Transverse colon (tissue), 4 donors: ENCODE measurements around the gene MAML1. TPM values are rescaled to one million over a fixed set of nuclear protein-coding genes. Genes with fewer than 3 reads are reported as not detected.

Experiments used
- DNase-seq: peaks from one replicate; pipeline ENCODE4 v3.0.0-alpha.2; 2019
- H3K27ac ChIP-seq, 4 donors: fragments of 200-600 bp; sonication (generic); 2 replicates each; pipeline ENCODE4 v1.5.1; 2016 to 2018; ENCODE audit warnings: inconsistent platforms in 4 of 4
- H3K27me3 ChIP-seq: fragments of 200-600 bp; sonication (generic); 2 replicates; pipeline ENCODE4 v1.5.1; 2017; ENCODE audit warnings: inconsistent platforms
- H3K36me3 ChIP-seq, 4 donors: fragments of 200-600 bp; sonication (generic); 2 replicates each; pipeline ENCODE4 v1.5.1; 2017 to 2019; ENCODE audit warnings: inconsistent platforms in 4 of 4
- H3K4me1 ChIP-seq, 4 donors: fragments of 200-600 bp; sonication (generic); 2 replicates each; pipeline ENCODE4 v1.5.1; 2017 to 2020; ENCODE audit warnings: inconsistent platforms in 4 of 4
- H3K4me3 ChIP-seq, 4 donors: fragments of 200-600 bp; sonication (generic); 1 replicate in 1 of 4; 2 replicates in 3 of 4; pipeline versions ENCODE4 v1.5.1 to v1.6.1; 2017 to 2019; ENCODE audit warnings: inconsistent platforms in 4 of 4
- H3K9me3 ChIP-seq, 2 donors: fragments of 200-600 bp; sonication (generic); 2 replicates each; pipeline ENCODE4 v1.5.1; 2017 to 2019; ENCODE audit warnings: inconsistent platforms in 2 of 2
- CTCF ChIP-seq, 5 experiments: fragments of 200-600 bp in 3 of 5; fragments of 450-650 bp in 2 of 5; sonication (generic) in 3 of 5; IDR thresholded peaks; 1 replicate in 2 of 5; 2 replicates in 3 of 5; pipeline ENCODE4 v1.5.1; 2016 to 2017; ENCODE audit warnings: antibody characterized with exemption in 5 of 5, inconsistent platforms in 3 of 5, mild to moderate bottlenecking in 2 of 5, moderate library complexity in 1 of 5
- EP300 ChIP-seq: sonication (generic); formaldehyde crosslinking; IDR thresholded peaks from one replicate; pipeline ENCODE4 v1.6.1; 2017; ENCODE audit warnings: antibody characterized with exemption, low read depth
- POLR2A ChIP-seq: fragments of 450-650 bp; IDR thresholded peaks from one replicate; pipeline ENCODE4 v1.6.1; 2016; ENCODE audit warnings: antibody characterized with exemption, mild to moderate bottlenecking, moderate library complexity
- POLR2AphosphoS5 ChIP-seq, 3 donors: sonication (generic); formaldehyde crosslinking; IDR thresholded peaks; one replicate each; pipeline ENCODE4 v1.6.1; 2016; ENCODE audit warnings: antibody characterized with exemption in 3 of 3
- WGBS, 2 donors: methylation state at CpG; one replicate each; pipeline ENCODE4 v1.1.5; 2018; ENCODE audit warnings: low coverage in 1 of 2; 5-methylcytosine and 5-hydroxymethylcytosine counted together
- in situ Hi-C, 4 donors: fragments of 200-750 bp; cut with MboI; loops; one replicate each; pipeline versions ENCODE4 v1.15.0 to v1.15.1; 2017; ENCODE audit warnings: low sequenced_read_pairs in 3 of 4, low pct_ligation_motif_present in 1 of 4, low pct_unique_long_range_greater_than_20kb in 1 of 4
- intact Hi-C: fragments of 100-400 bp; cut with DNase I; formaldehyde crosslinking; loops from one replicate; pipeline ENCODE4 v1.15.1; 2023; ENCODE audit warnings: low total_unique reads
- total RNA-seq, 4 donors: library from RNA; depleted of rRNA; stranded (reverse); fragments of >200 nt; gene quantifications; one replicate each; pipeline ENCODE4 v1.1.0, GENCODE V29; 2016

MAML1 gene
- total RNA-seq, 4 donors from 2014 or later: 22.8 to 28.7 (median 27.3) TPM

GRCh38 chr5:179795049-179795862, 62.6 kb downstream of the MAML1 start:
- in situ Hi-C loops (no loop called here), intact Hi-C loops (no loop called here)
- TF ChIP-seq EP300 (no peak), POLR2AphosphoS5 (IDR thresholded peaks at IDR 0.05) (peak in 1 of 3 donors; percentile 45), POLR2A (peak; percentile 26)
- peaks cover 19 to 46% (median 29%) of the 10 kb centered on the region in 4 donors for H3K4me1 ChIP-seq
- H3K36me3 ChIP-seq: peaks cover 0 to 26% (median 17%) of the 10 kb centered on the region in 4 donors
- peak overlapping the region; percentile 15 to 72 (median 42) for H3K4me3 ChIP-seq
- WGBS, 2 donors: 12 to 20% methylated on average over 1 to 31 of the region's 53 CpGs
- H3K27ac ChIP-seq: peak overlapping the region; percentile 88 to 92 (median 90)
- no peaks in the 10 kb centered on the region for H3K27me3 ChIP-seq
- DNase-seq: no peak
- H3K9me3 ChIP-seq: no peaks in the 10 kb centered on the region

- intact Hi-C loops: no loop called here
- H3K4me1 ChIP-seq: peaks cover 19 to 46% (median 29%) of the 10 kb centered on the region in 4 donors
- H3K9me3 ChIP-seq: no peaks in the 10 kb centered on the region
- in situ Hi-C loops: no loop called here
- peaks cover 0 to 35% (median 21%) of the 10 kb centered on the region in 4 donors for H3K36me3 ChIP-seq
- peak overlapping the region; percentile 88 to 92 (median 90) for H3K27ac ChIP-seq
- H3K4me3 ChIP-seq: peak overlapping the region; percentile 34 to 72 (median 44)
- 8% methylated on average over 29 of the region's 113 CpGs; no CpG with 5 or more reads in 1 of the 2 donors for WGBS, 2 donors
- TF ChIP-seq CTCF (IDR thresholded peaks at IDR 0.05) (peak; percentile 31 to 86 (median 70)), POLR2AphosphoS5 (IDR thresholded peaks at IDR 0.05) (peak in 2 of 3 donors; percentile 50 to 66), POLR2A (peak; percentile 66), EP300 (no peak)
- H3K27me3 ChIP-seq: no peaks in the 10 kb centered on the region
- peak; percentile 88 for DNase-seq
Observed at GRCh38 chr5:179795863-179796833, 63.5 kb downstream of the MAML1 start.

DNA sequence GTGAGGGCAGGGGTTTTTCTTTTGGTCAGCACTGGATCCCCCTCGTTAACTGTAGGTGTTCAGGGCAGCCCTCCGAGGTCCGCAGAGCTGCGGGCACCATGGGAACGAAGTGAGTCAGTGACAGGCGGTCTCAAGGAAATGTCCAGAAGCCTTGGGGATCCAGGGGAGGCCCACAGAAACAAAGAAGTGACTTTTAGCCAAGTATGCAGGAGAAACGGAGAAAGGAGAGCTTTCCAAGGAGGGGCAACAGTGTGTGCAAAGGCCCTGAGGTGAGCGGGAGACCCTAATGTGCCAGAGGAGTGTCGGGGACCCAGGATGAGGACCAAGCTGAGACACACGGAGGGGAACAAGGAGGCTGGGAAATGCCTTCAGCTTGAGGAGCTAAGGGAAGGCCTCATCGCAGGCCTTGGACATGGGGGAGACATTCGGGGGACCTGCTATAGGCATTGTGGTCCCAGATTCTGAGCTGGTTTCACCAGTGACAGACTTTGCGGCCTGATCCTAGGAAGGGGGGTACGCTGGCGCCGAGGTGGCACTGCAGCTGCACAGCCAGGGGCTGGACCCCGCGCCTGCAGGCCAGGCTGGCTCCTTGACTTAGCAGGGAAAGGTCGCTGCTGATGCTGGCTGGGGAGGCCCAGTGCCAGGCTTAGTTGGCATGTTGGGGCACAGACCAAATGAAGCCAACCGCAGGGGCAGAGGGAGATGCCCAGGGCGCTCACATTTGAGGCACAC, 64.4 kb downstream of the MAML1 start:
- no peak for TF ChIP-seq EP300
- TF ChIP-seq POLR2A: no peak
- intact Hi-C loops: no loop called here
- Histone ChIP-seq H3K27ac (peak overlapping the region; percentile 88 to 92 (median 90)), H3K27me3 (no peaks in the 10 kb centered on the region), H3K4me3 (peak overlapping the region in 3 of 4 donors; percentile 34 to 72 (median 51)), H3K4me1 (peaks cover 22 to 53% (median 32%) of the 10 kb centered on the region in 4 donors), H3K36me3 (peaks cover 0 to 37% (median 23%) of the 10 kb centered on the region in 4 donors), H3K9me3 (no peaks in the 10 kb centered on the region)
- WGBS, 2 donors: 84 to 90% methylated on average over 5 to 21 of the region's 21 CpGs
- in situ Hi-C loops: no loop called here
- no peak for DNase-seq

GRCh38 chr5:179797741-179798140, 65.1 kb downstream of the MAML1 start:
- intact Hi-C loops (no loop called here), in situ Hi-C loops (no loop called here)
- Histone ChIP-seq H3K36me3 (peaks cover 0 to 37% (median 23%) of the 10 kb centered on the region in 4 donors), H3K9me3 (no peaks in the 10 kb centered on the region), H3K27ac (no peak overlapping the region), H3K4me1 (peaks cover 29 to 54% (median 38%) of the 10 kb centered on the region in 4 donors), H3K4me3 (no peak overlapping the region), H3K27me3 (no peaks in the 10 kb centered on the region)
- no peak for DNase-seq
- TF ChIP-seq CTCF (IDR thresholded peaks at IDR 0.05) (no peak), POLR2A (no peak), EP300 (no peak), POLR2AphosphoS5 (IDR thresholded peaks at IDR 0.05) (no peak)
- WGBS, 2 donors: 91% methylated on average over 17 of the region's 30 CpGs; no CpG with 5 or more reads in 1 of the 2 donors
